HG03432 (cell line): ENCODE results near the gene SLC6A17.
A peak's percentile ranks its signal among the peaks of the same experiment; 100 is the strongest.

Experiments
- ATAC-seq: cut with Tn5 transposase; IDR thresholded peaks from one replicate; pipeline ENCODE4 v1.9.1; 2021; ENCODE audit warnings: mild to moderate bottlenecking, moderate library complexity; ENCODE audit not compliant: unreplicated experiment

SLC6A17 gene

DNA sequence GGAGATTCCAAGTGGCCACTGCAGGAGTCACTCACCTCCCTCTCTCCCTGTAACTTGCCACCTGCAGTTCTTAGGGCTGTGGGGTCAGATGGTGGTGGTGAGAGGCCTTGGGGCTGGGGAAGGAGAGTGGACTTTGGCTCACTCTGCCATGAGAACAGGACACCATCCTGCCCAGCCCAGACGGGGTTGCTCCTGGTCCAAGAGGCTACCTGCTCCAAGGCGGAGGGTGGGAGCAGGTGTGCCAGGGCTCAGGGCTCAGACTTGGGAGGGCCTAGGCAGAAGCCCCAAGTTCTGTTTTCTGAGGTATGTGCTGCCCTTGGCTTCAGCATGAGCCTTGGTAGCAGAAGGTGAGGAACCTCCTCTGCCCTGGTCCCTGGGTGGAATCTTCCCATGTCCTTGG, 48.5 kb downstream of the SLC6A17 start:
- no peak for ATAC-seq

DNA sequence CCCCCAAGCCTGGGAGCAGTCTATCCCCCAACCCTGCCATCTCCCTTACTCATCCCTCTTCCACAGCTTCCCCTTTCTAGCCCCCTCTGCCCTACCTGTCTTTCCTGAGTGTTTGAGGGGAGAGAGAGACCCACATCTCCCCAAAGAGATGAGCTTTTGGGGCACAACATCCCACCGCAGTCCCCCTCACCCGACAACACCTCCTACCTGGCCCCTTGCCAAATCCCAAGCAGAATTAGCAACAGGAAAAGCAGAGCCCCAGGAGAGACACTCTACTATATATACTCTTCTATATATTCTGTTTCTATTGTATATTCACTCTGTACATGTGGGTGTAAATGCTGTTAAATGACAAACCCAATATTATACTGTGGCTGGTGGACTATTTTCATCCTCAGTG, 49.9 kb downstream of the SLC6A17 start:
- no peak for ATAC-seq

DNA sequence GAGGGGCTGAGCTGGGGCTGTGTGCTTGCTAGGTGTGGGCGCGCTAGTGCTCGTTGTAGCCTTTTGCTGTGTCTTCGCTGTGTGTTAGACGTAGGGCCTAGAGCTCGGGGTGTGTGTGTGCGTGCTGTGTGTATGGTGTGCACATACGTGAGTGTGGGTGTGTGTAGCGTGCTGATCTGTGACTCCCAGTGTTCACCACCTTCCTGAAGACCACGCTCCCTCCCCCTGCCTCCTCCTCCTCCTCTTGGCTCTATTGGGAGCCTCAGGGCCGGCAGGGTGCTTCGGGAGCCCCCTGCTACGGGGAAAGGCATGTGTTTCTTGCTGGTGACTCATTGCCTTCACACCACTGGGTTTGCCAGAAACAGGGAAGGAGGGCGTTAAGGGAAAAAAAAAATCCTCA, 50.4 kb downstream of the SLC6A17 start:
- ATAC-seq = no peak

DNA sequence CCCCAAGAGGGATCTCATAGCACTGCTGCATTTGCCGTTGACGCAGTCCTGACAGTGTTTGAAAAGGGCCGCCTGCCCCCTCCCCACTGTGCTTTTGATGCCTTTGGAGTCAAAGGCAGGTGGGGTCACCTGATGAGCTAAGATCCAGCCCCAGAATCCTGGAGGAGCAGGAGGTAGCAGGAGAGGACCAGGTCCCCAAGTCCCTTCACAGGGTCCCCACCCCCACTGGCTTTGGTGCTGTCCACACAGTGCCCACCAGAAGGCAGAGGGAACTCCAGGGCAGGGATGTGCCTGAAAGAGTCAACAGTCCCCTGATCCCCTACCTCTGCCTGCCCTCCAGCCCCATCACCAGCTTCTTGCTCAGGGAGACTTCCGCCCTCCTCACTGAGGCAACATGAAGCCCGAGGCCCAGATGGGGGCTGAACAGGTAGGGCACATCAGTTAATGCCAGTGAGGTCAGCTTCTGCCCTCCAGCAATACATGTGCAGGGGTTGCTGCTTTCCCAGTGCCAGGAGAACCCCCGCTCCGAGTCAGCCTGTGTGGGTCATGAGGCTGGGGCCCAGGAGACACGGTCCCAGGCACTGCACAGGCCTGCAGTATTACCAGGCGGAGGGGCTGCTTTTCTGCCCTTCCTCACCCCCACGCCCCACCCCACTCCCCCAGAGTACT, 51.0 kb downstream of the SLC6A17 start:
- no peak for ATAC-seq

DNA sequence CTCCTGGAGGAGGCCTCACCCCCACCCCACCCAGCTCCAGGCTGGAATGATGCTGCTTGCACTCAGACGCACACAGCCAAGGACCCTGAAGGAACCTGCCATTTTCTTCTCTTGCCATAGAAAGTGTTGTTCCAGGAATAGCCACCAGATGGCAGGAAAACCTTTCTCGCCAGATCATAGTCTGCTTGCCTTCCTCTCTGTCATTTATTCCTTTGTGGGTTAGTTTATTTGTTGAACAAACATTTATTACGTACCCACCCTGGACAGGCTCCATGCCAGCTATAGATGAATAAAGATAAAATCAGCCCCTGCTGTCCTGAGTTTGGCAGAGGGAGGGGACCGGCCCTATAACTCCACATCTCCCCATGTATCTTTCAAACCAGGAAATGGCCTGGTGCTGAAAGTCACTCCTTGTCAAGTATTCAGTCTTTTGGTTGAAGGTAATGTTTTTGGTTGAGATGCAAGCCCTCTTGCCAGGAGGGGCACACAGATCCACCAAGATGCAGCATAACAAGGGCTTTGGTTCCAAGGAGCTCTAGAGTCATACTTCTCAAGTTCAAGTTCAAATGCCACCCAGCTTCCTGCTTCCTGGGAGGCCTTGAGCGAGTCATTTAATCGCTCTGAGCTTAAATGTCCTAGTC, 52.8 kb downstream of the SLC6A17 start:
- no peak for ATAC-seq

DNA sequence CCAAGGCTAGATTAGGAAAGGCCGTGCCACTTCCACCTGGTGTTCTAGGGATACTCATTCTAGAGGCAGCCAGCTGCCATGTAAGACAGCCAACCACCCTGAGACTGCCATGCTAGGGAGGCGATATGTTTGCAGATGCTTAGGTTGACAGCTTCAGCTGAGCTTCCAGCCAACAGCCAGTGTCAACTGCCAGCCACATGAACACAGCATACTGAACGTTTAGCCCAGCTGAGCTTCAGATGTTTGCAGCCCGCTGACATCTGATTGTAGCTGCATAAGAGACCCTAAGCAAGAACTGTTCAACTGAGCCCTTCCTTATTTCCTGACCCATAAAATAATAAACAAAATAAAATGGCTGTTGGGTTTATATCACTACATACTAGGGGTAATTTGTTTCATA, 54.9 kb downstream of the SLC6A17 start:
- no peak for ATAC-seq

DNA sequence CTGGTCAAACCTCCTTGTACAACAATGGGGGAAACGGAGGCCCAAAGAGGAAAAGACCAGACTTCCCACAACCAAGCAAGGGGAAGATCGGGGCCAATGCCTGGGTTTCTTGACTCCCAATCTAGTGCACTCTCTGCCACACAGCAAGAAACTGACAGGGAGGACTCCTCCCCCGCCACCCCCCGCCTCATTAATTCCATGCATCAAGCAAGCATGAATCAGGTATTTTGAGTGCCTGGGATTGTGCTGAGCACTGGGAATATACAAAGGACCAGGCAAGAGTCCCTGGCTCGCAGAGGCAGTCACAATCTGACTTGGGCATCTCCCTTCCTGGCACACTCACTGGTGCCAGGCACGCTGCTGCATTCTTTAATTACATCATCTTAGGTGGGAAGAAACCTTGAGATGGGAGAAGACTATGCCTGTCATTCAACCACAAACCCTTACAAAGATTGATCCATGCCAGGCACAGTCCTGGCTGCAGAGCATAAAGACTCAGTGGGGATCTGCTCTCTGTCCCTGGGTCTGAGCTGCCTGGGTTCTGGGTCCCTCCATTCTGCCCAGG, 55.4 kb downstream of the SLC6A17 start:
- ATAC-seq = no peak

DNA sequence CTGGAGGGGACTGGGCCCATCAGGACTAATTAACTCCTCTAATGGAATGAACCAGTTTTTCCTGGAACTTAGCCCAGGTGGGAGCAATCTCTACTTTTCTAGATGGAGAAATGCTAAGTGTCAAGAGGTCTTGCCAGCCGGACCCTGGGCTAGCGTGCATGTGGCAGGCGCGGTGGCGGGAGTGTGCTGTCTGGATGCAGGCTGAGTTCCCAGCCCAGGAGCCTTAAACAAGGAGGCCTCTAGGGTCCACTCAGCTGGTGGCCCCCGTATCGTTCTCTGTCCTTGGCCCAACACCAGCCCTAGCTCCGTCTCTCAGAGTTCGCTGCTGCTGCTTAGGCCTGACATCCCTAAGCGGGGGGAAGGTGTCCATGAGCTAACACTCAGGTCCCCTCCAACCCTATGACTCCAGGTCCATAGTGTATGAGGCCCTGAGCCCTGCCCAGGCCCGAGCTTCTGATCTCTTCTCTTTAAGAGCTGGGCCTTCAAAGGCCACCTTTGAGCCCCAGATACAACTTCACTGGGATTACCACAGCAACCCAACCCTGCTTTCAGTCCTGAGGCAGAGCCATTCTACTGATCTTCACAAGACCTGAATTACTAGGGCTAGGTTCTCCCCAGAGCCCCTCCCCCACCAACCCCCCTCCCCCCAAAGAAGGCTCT, 56.1 kb downstream of the SLC6A17 start:
- no peak for ATAC-seq

DNA sequence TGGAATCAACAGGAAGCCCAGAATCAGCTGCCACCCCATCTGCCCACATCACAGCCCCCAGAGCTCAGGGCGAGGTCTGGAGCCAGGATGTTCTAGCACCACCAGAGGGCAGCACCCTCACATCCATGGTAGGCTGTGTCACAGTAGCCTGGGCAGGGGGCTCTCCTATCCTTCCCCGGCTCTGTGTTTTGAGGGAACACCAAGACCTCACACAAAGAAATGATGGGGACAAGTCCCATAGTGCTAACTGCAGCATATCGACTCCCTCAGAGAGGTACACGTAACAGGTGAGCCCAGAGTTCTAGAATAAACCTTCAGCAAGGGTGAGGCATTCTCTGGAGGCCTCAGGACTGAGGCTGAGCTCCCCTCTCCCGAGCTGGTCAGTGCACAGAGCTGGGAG, 57.5 kb downstream of the SLC6A17 start:
- ATAC-seq = no peak

DNA sequence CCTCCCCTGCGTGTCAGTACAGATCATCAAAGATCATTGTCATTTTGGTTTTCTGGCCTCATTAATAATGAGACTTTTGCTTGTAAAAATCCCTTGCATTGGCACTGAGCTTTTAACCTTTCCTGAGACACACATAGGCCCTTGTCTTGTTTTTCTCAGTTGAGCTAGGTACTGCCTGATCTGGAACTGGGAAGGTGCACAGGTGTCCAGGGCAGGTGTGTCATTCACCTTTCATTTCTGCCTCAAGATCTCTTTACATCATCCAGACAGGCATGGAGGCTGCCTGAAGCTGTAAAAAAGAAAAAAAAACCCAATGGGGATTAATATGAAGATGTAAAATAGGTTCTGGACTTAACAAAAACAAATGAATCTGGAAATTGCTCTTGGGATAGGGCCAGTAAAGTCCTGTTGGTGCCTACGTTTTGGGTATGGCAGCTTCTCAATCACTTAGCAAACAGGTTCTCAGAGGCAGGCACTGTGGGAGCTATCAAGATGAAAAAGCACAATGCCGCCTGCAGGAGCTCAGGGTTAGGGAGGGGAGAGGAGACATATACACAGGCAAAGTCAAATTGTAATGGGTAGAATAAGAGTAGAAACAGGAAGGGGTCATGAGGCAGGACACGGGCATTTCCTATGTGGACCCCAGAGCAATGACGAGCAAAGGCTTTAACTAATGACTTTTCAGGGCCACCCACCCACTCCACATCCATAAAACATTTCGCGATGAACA, 58.8 kb downstream of the SLC6A17 start:
- ATAC-seq = no peak

DNA sequence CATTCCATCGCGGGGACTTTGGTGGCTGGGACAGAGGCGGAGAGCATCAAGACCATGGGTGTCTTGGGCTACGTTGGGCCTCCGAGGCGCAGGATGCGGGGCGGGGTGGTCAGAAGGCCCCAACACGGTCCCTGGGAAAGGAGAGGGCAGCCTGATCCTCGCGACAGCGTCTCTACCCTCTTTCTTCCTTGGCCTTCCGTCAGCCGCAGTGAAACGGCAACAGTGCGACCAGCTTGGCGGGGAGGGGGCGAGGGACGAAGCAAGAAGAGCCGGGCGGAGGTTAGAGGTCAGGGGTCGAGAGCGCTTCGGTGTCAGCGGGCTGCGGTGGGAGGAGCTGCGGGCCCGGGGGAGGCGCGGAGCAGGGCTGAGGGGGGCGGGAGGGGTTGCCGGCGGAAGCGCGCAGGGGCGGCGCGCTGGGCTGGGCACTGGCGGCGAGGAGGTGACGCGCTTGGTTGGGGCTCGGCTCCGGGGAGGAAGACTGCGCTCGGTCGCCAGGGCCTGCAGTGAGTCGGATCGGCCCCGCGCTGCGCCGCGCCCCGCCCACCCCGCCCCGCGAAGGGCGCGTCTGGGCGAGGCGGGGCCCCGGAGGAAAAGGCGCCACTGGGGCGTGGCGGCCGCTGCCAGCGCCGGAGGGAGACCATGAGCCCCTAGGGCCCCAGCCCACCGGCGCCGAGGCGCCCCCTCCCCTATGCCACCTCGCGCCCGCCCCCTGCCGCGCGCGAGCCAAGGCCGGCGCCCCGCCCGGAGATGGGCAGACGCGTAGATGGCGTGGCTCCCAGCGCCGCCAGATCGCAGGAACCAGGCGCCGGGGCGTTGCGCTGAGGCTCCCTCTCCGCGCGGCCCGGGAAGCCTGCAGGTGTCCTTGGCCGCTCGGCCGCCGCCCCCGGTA, 59.7 kb downstream of the SLC6A17 start, which contains the start of gene KCNC4:
TSS of gene KCNC4 (plus strand) at position 600 of the 889 bp plus-strand sequence. CDS start 1,186 bp downstream, outside the sequence.
- ATAC-seq = peak; percentile 89

DNA sequence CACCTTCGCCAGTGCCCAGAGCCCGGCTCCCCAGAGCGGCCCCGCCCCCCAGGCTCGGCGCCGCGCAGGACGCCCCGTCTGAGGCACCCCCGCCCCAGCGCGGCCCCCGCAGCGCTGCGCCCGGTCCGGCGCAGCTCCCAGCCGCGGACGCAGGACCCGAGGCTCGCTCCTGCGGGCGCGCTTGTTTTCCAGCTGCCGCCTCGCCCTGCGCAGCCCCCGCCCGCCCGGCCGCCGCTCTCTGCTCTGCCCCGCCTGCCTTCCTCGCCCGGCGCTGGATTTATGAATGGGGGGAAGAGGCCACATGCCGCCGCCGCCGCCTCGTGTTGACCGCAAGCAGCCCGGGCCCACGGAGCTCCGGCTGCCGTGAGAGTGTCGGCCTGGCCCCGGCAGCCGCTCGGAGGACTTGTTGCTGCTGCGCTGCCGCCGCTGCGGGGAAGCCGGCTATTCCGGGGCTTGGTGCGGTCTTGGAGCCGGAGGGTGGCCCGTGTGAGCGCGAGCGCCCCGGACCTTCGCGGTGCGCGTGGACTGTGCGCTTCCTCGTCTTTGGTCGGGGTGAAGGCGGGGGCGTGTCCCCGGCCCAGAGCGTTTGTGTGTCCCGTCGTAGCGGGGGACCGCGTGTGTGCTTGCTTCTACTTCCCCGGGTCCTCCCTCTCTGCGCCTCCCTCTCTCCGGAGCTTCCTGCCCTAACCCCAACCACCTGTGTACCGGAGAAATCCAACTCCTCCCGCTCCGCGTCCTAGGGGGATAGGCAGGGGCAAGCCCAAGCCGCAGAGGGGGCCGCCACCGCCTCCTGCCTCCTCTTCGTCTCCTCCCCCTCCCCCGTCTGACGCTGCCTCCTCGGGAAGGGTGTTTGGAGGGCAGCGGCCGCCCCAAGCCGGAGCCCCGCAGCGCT, 60.6 kb downstream of the SLC6A17 start:
- ATAC-seq = peak; percentile 25

DNA sequence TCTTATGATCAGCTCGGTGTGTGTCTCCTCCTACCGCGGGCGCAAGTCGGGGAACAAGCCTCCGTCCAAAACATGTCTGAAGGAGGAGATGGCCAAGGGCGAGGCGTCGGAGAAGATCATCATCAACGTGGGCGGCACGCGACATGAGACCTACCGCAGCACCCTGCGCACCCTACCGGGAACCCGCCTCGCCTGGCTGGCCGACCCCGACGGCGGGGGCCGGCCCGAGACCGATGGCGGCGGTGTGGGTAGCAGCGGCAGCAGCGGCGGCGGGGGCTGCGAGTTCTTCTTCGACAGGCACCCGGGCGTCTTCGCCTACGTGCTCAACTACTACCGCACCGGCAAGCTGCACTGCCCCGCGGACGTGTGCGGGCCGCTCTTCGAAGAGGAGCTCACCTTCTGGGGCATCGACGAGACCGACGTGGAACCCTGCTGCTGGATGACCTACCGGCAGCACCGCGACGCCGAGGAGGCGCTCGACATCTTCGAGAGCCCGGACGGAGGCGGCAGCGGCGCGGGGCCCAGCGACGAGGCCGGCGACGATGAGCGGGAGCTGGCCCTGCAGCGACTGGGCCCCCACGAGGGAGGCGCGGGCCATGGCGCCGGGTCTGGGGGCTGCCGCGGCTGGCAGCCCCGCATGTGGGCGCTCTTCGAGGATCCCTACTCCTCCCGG, 61.3 kb downstream of the SLC6A17 start:
- ATAC-seq = no peak

DNA sequence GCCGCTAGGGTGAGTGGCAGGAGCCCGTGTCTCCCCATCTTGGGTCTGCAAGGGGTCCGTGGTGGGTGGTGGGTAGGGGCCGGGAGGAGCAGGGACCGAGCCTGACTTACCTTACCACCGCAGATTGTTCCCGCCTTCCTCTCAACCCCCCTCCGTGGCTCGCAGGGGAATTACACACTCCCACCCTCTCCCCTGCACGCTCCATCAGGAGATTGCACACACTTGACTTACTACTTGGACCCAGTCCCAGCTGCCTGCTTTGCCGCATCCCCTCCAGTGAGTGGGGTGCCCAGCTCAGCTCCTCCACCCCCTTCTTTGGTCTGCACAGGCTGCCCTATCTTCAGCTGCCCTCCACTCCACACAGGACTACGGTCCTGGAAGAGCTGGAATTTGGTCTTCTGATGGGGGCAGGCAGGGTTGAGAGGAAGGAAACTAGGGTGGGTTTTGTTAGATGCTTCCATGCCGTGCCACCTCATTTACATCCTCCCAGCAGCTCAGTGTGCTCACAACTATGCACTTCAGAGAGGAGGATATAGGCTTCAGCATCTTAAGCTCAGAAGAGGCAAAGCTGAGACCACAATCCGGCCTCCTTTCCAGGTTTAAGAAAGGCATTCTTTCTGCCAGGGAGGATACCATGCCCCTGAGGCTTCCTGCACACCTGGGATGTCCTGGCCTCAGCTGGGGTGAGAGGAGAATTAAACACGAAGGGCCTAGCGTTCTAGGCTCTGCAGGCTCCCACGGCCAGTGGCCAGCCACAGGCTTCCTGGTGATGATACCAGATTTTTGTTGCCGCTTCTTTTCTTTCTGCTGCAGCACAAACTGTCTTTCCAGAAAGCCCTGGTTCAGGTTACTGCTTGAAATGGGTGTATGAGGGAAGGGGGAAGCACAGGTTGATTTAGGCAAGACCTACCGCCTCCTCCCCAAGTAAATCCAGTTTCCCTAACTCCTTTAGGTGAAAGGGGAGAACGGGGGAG, 62.2 kb downstream of the SLC6A17 start:
- ATAC-seq = no peak

DNA sequence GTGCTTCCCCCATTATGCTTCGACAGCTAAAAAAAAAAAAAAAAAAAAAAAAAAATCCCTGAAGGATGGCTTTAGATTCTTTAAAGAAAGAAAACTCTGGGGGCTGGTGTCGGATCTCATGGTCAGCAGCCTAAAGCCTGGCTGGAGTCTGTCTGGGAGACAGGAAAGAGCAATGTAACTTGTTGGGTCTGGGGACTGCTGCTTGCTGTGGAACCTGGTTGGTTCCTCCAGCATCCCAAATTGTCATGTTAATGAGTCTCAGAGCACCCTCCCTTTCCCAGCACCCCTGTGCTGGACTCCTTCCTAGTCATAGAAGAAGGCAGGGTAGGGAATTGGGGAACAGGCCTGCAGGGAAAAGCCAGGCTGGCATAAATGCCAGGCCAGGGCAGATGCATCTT, 62.8 kb downstream of the SLC6A17 start:
- no peak for ATAC-seq

DNA sequence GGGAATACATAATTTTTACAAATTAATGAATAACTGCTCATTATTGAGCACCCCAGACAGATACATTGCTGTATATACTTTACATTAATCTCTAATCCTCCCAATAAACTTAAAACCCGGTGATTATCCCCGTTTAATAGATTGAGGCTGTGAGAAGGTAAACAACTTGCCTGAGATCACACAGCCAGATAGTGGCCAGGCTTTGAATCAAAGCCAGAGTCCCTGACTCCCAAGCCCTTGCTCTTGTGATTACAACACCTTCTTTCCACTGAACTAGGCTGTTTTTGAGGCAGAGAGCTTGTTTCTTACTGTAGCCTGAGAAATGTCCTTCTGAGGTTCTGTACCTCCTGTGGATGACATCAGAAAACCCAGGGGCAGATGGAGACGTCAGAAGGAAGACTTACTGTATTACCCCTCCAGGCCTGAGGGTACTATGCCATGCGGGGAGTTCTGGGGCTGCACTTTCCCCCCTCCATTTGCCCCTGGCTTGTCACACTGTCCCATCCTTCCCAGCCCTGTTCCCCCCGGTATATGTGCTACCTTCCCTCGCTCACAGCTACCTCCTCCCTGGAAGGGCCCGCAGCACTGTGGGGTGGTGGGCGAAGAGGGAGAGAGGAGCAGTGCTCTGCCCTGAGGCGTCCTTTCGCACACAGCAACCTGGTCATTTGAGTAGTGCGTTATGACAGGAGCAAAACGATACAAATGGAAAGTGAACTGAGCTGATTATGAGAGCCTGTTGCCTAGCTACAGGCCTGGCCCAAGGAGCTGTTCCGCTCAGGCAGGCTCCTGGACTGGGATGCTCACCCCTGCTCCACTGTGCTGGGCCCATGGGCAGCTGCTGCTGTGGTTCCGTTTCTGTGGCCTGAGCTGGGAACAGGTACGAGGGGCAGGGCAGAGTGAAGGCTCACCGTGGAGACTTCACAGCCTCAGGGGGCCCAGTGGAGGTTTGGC, 64.4 kb downstream of the SLC6A17 start:
- no peak for ATAC-seq
